Loucy (cell line): ENCODE data around the gene TSPEAR.

ENCODE experiments used
- H2AFZ ChIP-seq: fragments of 200-600 bp; sonication (generic); 2 replicates; pipeline ENCODE4 v1.6.0; 2016; ENCODE audit warnings: antibody characterized with exemption, mild to moderate bottlenecking, low read length, moderate library complexity
- H3F3A ChIP-seq: fragments of 200-600 bp; 2 replicates; pipeline ENCODE4 v1.6.0; 2016; ENCODE audit warnings: antibody characterized with exemption, low read depth, mild to moderate bottlenecking
- H3K27me3 ChIP-seq: fragments of 200-600 bp; sonication (generic); 2 replicates; pipeline ENCODE4 v1.6.1; 2014; ENCODE audit warnings: low read length, mild to moderate bottlenecking; ENCODE audit not compliant: insufficient read depth, poor library complexity, severe bottlenecking
- H3K36me3 ChIP-seq: fragments of 200-600 bp; sonication (generic); 2 replicates; pipeline ENCODE4 v1.6.1; 2016; ENCODE audit warnings: low read length; ENCODE audit not compliant: insufficient read depth
- H3K4me1 ChIP-seq: fragments of 200-600 bp; sonication (generic); 2 replicates; pipeline ENCODE4 v1.5.1; 2014; ENCODE audit warnings: low read length, mild to moderate bottlenecking; ENCODE audit not compliant: insufficient read depth, poor library complexity, severe bottlenecking
- H3K4me2 ChIP-seq: fragments of 200-600 bp; sonication (generic); 2 replicates; pipeline ENCODE4 v1.6.0; 2014; ENCODE audit warnings: antibody characterized with exemption, low read length, low read depth, mild to moderate bottlenecking; ENCODE audit not compliant: poor library complexity, severe bottlenecking
- H3K4me3 ChIP-seq: fragments of 200-600 bp; sonication (generic); 2 replicates; pipeline ENCODE4 v1.5.1; 2014; ENCODE audit warnings: low read length, mild to moderate bottlenecking, mixed read lengths; ENCODE audit not compliant: poor library complexity, severe bottlenecking
- H3K79me2 ChIP-seq: fragments of 200-600 bp; sonication (generic); 2 replicates; pipeline ENCODE4 v1.6.1; 2014; ENCODE audit warnings: low read length; ENCODE audit not compliant: insufficient read depth
- H3K9ac ChIP-seq: fragments of 200-600 bp; sonication (generic); 2 replicates; pipeline ENCODE4 v1.6.0; 2014; ENCODE audit warnings: mild to moderate bottlenecking, low read depth, low read length, moderate library complexity; ENCODE audit not compliant: poor library complexity, severe bottlenecking
- H3K9me2 ChIP-seq: fragments of 200-600 bp; sonication (generic); replicated peaks from 2 replicates; pipeline ENCODE4 v1.6.1; 2016; ENCODE audit warnings: low read depth, low read length, mixed read lengths
- H3K9me3 ChIP-seq: fragments of 200-600 bp; sonication (generic); 2 replicates; pipeline ENCODE4 v1.6.1; 2014; ENCODE audit warnings: mild to moderate bottlenecking, antibody characterized with exemption, low read length, low read depth; ENCODE audit not compliant: insufficient read depth
- H4K20me1 ChIP-seq: fragments of 200-600 bp; sonication (generic); 2 replicates; pipeline ENCODE4 v1.6.0; 2014; ENCODE audit warnings: antibody characterized with exemption, low read length, mild to moderate bottlenecking; ENCODE audit not compliant: insufficient read depth, poor library complexity, severe bottlenecking
- CTCF ChIP-seq: fragments of 200-600 bp; sonication (generic); conservative IDR thresholded peaks from 2 replicates; pipeline ENCODE4 v1.5.1; 2014; ENCODE audit warnings: mild to moderate bottlenecking, antibody characterized with exemption, low read length
- EZH2phosphoT487 ChIP-seq: fragments of 200-600 bp; IDR thresholded peaks from 2 replicates; pipeline ENCODE4 v1.6.1; 2018; ENCODE audit warnings: antibody characterized with exemption, mild to moderate bottlenecking, moderate library complexity, borderline replicate concordance

TSPEAR gene

DNA sequence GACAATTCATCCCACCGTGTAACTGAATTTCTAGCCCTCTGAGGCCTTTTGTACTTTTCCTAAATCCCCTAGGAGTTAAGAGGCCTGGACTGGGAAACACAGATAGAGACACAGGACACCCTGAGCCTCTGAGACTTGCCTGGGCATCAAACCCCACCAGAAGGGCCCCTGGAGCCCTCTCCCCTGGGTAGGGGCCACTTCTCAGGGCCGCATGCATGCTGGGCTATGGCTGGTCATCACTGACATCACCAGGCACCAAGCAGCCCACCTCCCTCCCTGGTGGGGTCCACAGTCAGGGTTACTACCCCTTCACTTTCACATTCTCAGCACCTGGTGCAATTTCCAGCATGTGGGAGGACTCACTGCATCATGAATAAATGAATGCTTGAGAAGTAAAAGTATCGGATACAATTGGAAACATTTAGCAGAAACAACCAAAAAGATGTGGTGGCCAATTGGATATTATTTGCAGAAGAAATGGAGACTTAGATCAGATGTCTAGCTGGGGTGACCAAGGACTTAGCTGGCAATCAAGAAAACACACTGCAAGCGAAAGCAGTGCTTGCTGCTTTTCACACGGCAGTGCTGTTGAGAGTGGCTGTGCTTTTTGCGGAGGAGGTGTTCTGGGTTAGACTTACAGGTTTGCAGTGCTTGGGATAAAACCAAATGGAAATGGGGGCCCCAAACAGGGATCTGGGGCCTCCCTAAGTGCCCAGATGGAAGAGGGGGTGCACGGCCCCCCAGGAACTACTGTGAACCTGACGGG, 111.9 kb downstream of the TSPEAR start:
- no peaks in the 10 kb centered on the region for H3K79me2 ChIP-seq
- H2AFZ ChIP-seq: no peak overlapping the region
- no peaks in the 10 kb centered on the region for H3K27me3 ChIP-seq

DNA sequence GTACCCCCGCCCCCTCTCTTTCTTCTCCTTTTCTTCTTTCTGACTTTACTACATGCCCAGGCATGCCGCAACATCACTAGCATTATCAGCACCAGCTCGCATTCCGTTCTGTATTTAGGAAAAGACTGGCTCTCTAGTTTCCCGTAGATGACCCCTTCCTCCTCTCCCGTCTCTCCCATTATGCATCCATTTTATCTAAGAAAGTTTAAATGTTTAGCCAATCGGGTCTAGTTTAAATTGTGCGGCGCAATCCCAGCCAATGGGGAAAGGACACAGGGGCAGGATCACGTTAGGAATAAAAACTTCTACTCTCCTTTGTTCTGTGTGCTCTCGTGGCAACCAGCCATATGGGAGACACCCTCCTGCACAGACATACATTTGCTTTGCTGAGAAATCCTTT, 113.3 kb downstream of the TSPEAR start:
- no peaks in the 10 kb centered on the region for H3F3A ChIP-seq
- no peaks in the 10 kb centered on the region for H4K20me1 ChIP-seq
- H3K4me3 ChIP-seq: no peak overlapping the region
- no peak overlapping the region for H3K4me2 ChIP-seq
- no peaks in the 10 kb centered on the region for H3K36me3 ChIP-seq
- H3K27me3 ChIP-seq: no peaks in the 10 kb centered on the region
- no peaks in the 10 kb centered on the region for H3K9me3 ChIP-seq
- no peak overlapping the region for H2AFZ ChIP-seq
- H3K9me2 ChIP-seq: no peaks in the 10 kb centered on the region
- H3K79me2 ChIP-seq: no peaks in the 10 kb centered on the region
- TF ChIP-seq CTCF: no peak
- TF ChIP-seq EZH2phosphoT487: no peak
- no peak overlapping the region for H3K9ac ChIP-seq
- H3K4me1 ChIP-seq: no peaks in the 10 kb centered on the region

More for the DNA sequence above, 111.9 kb downstream of the TSPEAR start:
- no peak overlapping the region for H3K9ac ChIP-seq
- no peaks in the 10 kb centered on the region for H3F3A ChIP-seq
- H3K36me3 ChIP-seq: no peaks in the 10 kb centered on the region
- no peak overlapping the region for H3K4me2 ChIP-seq
- TF ChIP-seq EZH2phosphoT487 (no peak), CTCF (no peak)
- H4K20me1 ChIP-seq: no peaks in the 10 kb centered on the region
- no peaks in the 10 kb centered on the region for H3K9me3 ChIP-seq
- no peaks in the 10 kb centered on the region for H3K4me1 ChIP-seq
- H3K9me2 ChIP-seq: no peaks in the 10 kb centered on the region
- H3K4me3 ChIP-seq: no peak overlapping the region

DNA sequence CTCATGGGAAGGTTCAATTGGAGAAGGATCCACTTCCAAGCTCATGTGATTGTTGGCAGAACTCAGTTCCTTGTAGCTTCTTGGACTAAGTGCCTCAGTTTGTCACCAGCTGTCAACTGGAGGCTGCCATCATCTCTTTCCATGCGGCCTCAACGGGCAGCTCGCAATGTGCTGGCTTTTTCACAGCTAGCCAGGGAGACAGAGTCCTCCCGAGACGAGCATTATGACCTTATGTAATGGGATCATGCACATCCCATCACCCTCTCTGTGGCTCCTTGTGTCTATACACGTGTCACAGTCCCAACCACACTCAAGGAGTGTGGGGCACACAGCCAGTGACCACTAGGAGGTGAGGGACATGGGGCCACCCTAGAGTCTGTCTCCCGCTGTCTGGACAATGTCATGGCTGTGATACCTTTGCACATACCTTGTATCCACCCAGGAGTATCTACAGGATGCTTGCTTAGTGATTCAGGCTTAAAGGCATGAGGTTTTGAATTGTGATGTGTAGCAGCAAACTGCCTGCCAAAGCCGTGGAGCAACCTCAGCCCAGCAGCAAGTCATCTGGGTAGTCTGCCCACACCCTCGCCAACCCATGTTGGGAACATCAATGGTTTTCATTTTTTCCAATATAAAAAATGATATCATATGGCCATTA, 115.2 kb downstream of the TSPEAR start:
- Histone ChIP-seq H3K4me1 (no peaks in the 10 kb centered on the region), H3K36me3 (no peaks in the 10 kb centered on the region), H3K27me3 (no peaks in the 10 kb centered on the region), H3K9me2 (no peaks in the 10 kb centered on the region), H3K9me3 (no peaks in the 10 kb centered on the region), H3K4me2 (no peak overlapping the region), H2AFZ (no peak overlapping the region), H3K4me3 (no peak overlapping the region), H3F3A (no peaks in the 10 kb centered on the region), H4K20me1 (no peaks in the 10 kb centered on the region), H3K9ac (no peak overlapping the region), H3K79me2 (no peaks in the 10 kb centered on the region)
- no peak for TF ChIP-seq EZH2phosphoT487
- TF ChIP-seq CTCF: no peak
